IMR-90 (cell line): ENCODE data around the gene TMX1. TPM values are rescaled to one million over a fixed set of nuclear protein-coding genes. Genes with fewer than 3 reads are reported as not detected.

Experiments
- ATAC-seq: fragments of 200-7000 bp; cut with Tn5 transposase; 2 replicates; pipeline ENCODE4 v1.9.1; 2020; ENCODE audit warnings: low read depth, mild to moderate bottlenecking, moderate library complexity
- BruUV-seq: library from RNA; stranded (reverse); fragments of 400-500 nt; replicated peaks from 2 replicates; lab custom pipeline; 2021; lab: Mats Ljungman, UMichigan
- CTCF ChIA-PET: fragments of 300-600 bp; formaldehyde crosslinking; extraction: SDS; loops from one replicate; lab custom pipeline; 2021; ENCODE audit warnings: antibody characterized with exemption; lab: Yijun Ruan, JAX
- POLR2A ChIA-PET: fragments of 300-600 bp; sonication (Branson Sonifier 250); formaldehyde crosslinking; loops from one replicate; lab custom pipeline; 2022; ENCODE audit warnings: antibody characterized with exemption; ENCODE audit not compliant: unreplicated experiment; lab: Charles Lee
- DNase-seq: peaks from one replicate; pipeline ENCODE4 v3.0.0; 2013
- H2AFZ ChIP-seq: replicated peaks from 2 replicates; pipeline ENCODE3; 2013; ENCODE audit warnings: low read length, mild to moderate bottlenecking; ENCODE audit not compliant: poor library complexity
- H2AK5ac ChIP-seq: 2 replicates; pipeline ENCODE4 v1.6.1; 2013; ENCODE audit warnings: low read depth, low read length, inconsistent platforms
- H2AK9ac ChIP-seq: replicated peaks from 2 replicates; pipeline ENCODE3; 2013; ENCODE audit warnings: mild to moderate bottlenecking, low read depth, low read length, moderate library complexity; ENCODE audit not compliant: poor library complexity
- H2BK120ac ChIP-seq: 2 replicates; pipeline ENCODE4 v1.6.1; 2013; ENCODE audit warnings: low read depth, low read length, inconsistent platforms
- H2BK15ac ChIP-seq: 3 replicates; pipeline ENCODE4 v1.6.1; 2013; ENCODE audit warnings: low read depth, low read length, inconsistent platforms
- H2BK20ac ChIP-seq: 2 replicates; pipeline ENCODE4 v1.6.1; 2013; ENCODE audit warnings: low read depth, mild to moderate bottlenecking, inconsistent platforms, low read length, moderate library complexity
- H2BK5ac ChIP-seq: 2 replicates; pipeline ENCODE4 v1.6.1; 2013; ENCODE audit warnings: mild to moderate bottlenecking, low read depth, low read length, inconsistent platforms; ENCODE audit not compliant: poor library complexity, severe bottlenecking
- H3K14ac ChIP-seq: replicated peaks from 2 replicates; pipeline ENCODE4 v1.6.1; 2013; ENCODE audit warnings: low read depth, low read length, inconsistent platforms
- H3K18ac ChIP-seq: 2 replicates; pipeline ENCODE4 v1.6.1; 2013; ENCODE audit warnings: low read depth, low read length, control low read depth
- H3K23ac ChIP-seq: 2 replicates; pipeline ENCODE4 v1.6.1; 2013; ENCODE audit warnings: low read depth, low read length, inconsistent platforms
- H3K27ac ChIP-seq: 2 replicates; pipeline ENCODE4 v1.5.1; 2013; ENCODE audit warnings: mild to moderate bottlenecking, control low read depth, low read length; ENCODE audit not compliant: insufficient read depth
- H3K27me3 ChIP-seq: 2 replicates; pipeline ENCODE4 v1.6.1; 2013; ENCODE audit warnings: low read length; ENCODE audit not compliant: control insufficient read depth, insufficient read depth
- H3K36me3 ChIP-seq: 2 replicates; pipeline ENCODE4 v1.6.1; 2013; ENCODE audit warnings: low read length, mixed read lengths; ENCODE audit not compliant: control insufficient read depth, insufficient read depth
- H3K4ac ChIP-seq: 2 replicates; pipeline ENCODE4 v1.6.1; 2013; ENCODE audit warnings: low read depth, low read length, inconsistent platforms
- H3K4me1 ChIP-seq: 2 replicates; pipeline ENCODE4 v1.6.1; 2013; ENCODE audit warnings: low read length, mixed read lengths; ENCODE audit not compliant: control insufficient read depth, insufficient read depth
- H3K4me2 ChIP-seq: 2 replicates; pipeline ENCODE4 v1.6.1; 2013; ENCODE audit warnings: low read depth, mild to moderate bottlenecking, control low read depth, low read length, moderate library complexity
- H3K4me3 ChIP-seq: 2 replicates; pipeline ENCODE4 v1.5.1; 2013; ENCODE audit warnings: low read depth, mild to moderate bottlenecking, control low read depth, low read length, moderate library complexity; ENCODE audit not compliant: insufficient read depth
- H3K56ac ChIP-seq: 2 replicates; pipeline ENCODE4 v1.6.1; 2013; ENCODE audit warnings: low read length, inconsistent platforms; ENCODE audit not compliant: insufficient read depth; ENCODE audit errors: extremely low read depth
- H3K79me1 ChIP-seq, 2 experiments: 2 replicates each; pipeline ENCODE4 v1.6.1; 2013; ENCODE audit warnings: low read length in 2 of 2, inconsistent platforms in 1 of 2, low read depth in 1 of 2
- H3K9ac ChIP-seq: 2 replicates; pipeline ENCODE4 v1.6.1; 2013; ENCODE audit warnings: low read depth, low read length, control low read depth
- H3K9me1 ChIP-seq: 2 replicates; pipeline ENCODE4 v1.6.1; 2013; ENCODE audit warnings: low read length, inconsistent platforms; ENCODE audit not compliant: insufficient read depth
- H3K9me3 ChIP-seq: 2 replicates; pipeline ENCODE4 v1.6.1; 2013; ENCODE audit warnings: low read length; ENCODE audit not compliant: control insufficient read depth, insufficient read depth
- H4K20me1 ChIP-seq: 2 replicates; pipeline ENCODE4 v1.6.1; 2013; ENCODE audit warnings: low read length, inconsistent platforms; ENCODE audit not compliant: insufficient read depth
- H4K5ac ChIP-seq: 2 replicates; pipeline ENCODE4 v1.6.1; 2013; ENCODE audit warnings: mild to moderate bottlenecking, low read depth, low read length, control low read depth
- H4K8ac ChIP-seq, 2 experiments: 2 replicates each; pipeline ENCODE4 v1.6.1; 2013; ENCODE audit warnings: low read depth in 2 of 2, low read length in 2 of 2, control low read depth in 1 of 2, inconsistent platforms in 1 of 2
- H4K91ac ChIP-seq: 2 replicates; pipeline ENCODE4 v1.6.1; 2013; ENCODE audit warnings: low read depth, low read length, inconsistent platforms; ENCODE audit not compliant: insufficient read depth
- BHLHE40 ChIP-seq: fragments of 150-350 bp; IDR thresholded peaks from 2 replicates; pipeline ENCODE4 v1.6.1; 2016; ENCODE audit warnings: mild to moderate bottlenecking, low read depth, low read length
- CEBPB ChIP-seq: IDR thresholded peaks from 2 replicates; pipeline ENCODE4 v1.6.1; 2012; ENCODE audit warnings: low read depth, low read length, improper control_type of control experiment
- CHD1 ChIP-seq: IDR thresholded peaks from 2 replicates; pipeline ENCODE4 v1.6.1; 2012; ENCODE audit warnings: low read depth, low read length, improper control_type of control experiment
- CTCF ChIP-seq: conservative IDR thresholded peaks from 2 replicates; pipeline ENCODE4 v1.5.1; 2012; ENCODE audit warnings: mild to moderate bottlenecking, low read depth, low read length, improper control_type of control experiment
- ELK1 ChIP-seq: fragments of 150-350 bp; IDR thresholded peaks from 2 replicates; pipeline ENCODE4 v1.6.1; 2016; ENCODE audit warnings: low read depth, mild to moderate bottlenecking, low read length, moderate library complexity, borderline replicate concordance
- FOS ChIP-seq: fragments of 150-350 bp; IDR thresholded peaks from 2 replicates; pipeline ENCODE4 v1.6.1; 2016; ENCODE audit warnings: low read depth, low read length
- MAZ ChIP-seq: IDR thresholded peaks from 2 replicates; pipeline ENCODE4 v1.6.1; 2012; ENCODE audit warnings: low read depth, mild to moderate bottlenecking, low read length, improper control_type of control experiment, moderate library complexity, borderline replicate concordance
- MXI1 ChIP-seq: IDR thresholded peaks from 2 replicates; pipeline ENCODE4 v1.6.1; 2012; ENCODE audit warnings: low read depth, mild to moderate bottlenecking, low read length, moderate library complexity, borderline replicate concordance
- NFE2L2 ChIP-seq: fragments of 150-350 bp; IDR thresholded peaks from 2 replicates; pipeline ENCODE4 v1.6.1; 2016; ENCODE audit warnings: low read depth, mild to moderate bottlenecking, low read length
- POLR2A ChIP-seq: IDR thresholded peaks from 2 replicates; pipeline ENCODE4 v1.6.1; 2012; ENCODE audit warnings: mild to moderate bottlenecking, low read depth, low read length
- RAD21 ChIP-seq: IDR thresholded peaks from 2 replicates; pipeline ENCODE4 v1.6.1; 2012; ENCODE audit warnings: low read length, improper control_type of control experiment
- RCOR1 ChIP-seq: IDR thresholded peaks from 2 replicates; pipeline ENCODE4 v1.6.1; 2012; ENCODE audit warnings: mild to moderate bottlenecking, low read length, improper control_type of control experiment; ENCODE audit not compliant: insufficient replicate concordance
- RFX5 ChIP-seq: IDR thresholded peaks from 2 replicates; pipeline ENCODE4 v1.8.0; 2012; ENCODE audit warnings: low read depth, mild to moderate bottlenecking, low read length, moderate library complexity
- SMC3 ChIP-seq: fragments of 150-350 bp; IDR thresholded peaks from 2 replicates; pipeline ENCODE4 v1.6.1; 2016; ENCODE audit warnings: low read depth, mild to moderate bottlenecking, antibody characterized with exemption, low read length, moderate library complexity
- USF2 ChIP-seq: fragments of 150-350 bp; IDR thresholded peaks from 2 replicates; pipeline ENCODE4 v1.6.1; 2017; ENCODE audit warnings: mild to moderate bottlenecking, antibody characterized with exemption, low read length, low read depth
- dilution Hi-C: fragments of 300-500 bp; cut with HindIII; formaldehyde crosslinking; loops from one replicate; pipeline ENCODE4 v1.14.3; 2018; ENCODE audit warnings: low sequenced_read_pairs; ENCODE audit not compliant: unreplicated experiment
- in situ Hi-C: fragments of 300-500 bp; cut with MboI; formaldehyde crosslinking; loops from 3 replicates; pipeline ENCODE4 v1.14.3; 2019; ENCODE audit warnings: low sequenced_read_pairs, inconsistent platforms, mixed read lengths
- intact Hi-C: fragments of 100-400 bp; cut with micrococcal nuclease; formaldehyde crosslinking; loops from 2 replicates; pipeline ENCODE4 v1.10.0; 2022
- polyA plus RNA-seq, 3 experiments: library from polyadenylated mRNA; depleted of rRNA; stranded (reverse); fragments of >200 nt; gene quantifications; 2 replicates each; pipeline ENCODE4 v1.2.3, GENCODE V29; 2012; ENCODE audit warnings: low replicate concordance in 1 of 3
- total RNA-seq: library from RNA; depleted of rRNA; stranded (reverse); fragments of >200 nt; gene quantifications from 2 replicates; pipeline ENCODE4 v1.2.3, GENCODE V29; 2012

Gene TMX1
- total and polyA plus RNA-seq, 2 of the 4 experiments (the other 2 are of a cell fraction), result 15.3 to 24.7 TPM

GRCh38 chr14:51284241-51284640, 44.2 kb downstream of the TMX1 start:
- no peak overlapping the region for H3K23ac ChIP-seq
- H3K9me1 ChIP-seq, result peaks cover 16% of the 10 kb centered on the region; the same call in 1 of the 2 replicates
- ATAC-seq (no peak), DNase-seq (no peak)
- H3K4ac ChIP-seq, result peak overlapping the region; percentile 69; the same call in 1 of the 2 replicates
- H2BK5ac ChIP-seq, result peak overlapping the region; percentile 77
- H3K27me3 ChIP-seq, result no peaks in the 10 kb centered on the region
- ChIA-PET POLR2A (no interaction called here), CTCF (interaction anchor here (0.8 to 3.2 kb wide), 9 partner anchors 8 to 695 kb away, joined by 3 to 29 read pairs (median 5); no protein-coding TSS in a partner anchor)
- no peak overlapping the region for H2AK5ac ChIP-seq
- no TSS peak for BruUV-seq
- no peaks in the 10 kb centered on the region for H4K20me1 ChIP-seq
- H3K9me3 ChIP-seq, result no peaks in the 10 kb centered on the region
- no peak overlapping the region for H3K4me2 ChIP-seq
- dilution Hi-C loops, result no loop called here
- no peak overlapping the region for H3K4me3 ChIP-seq
- peak overlapping the region; percentile 73; the same call in 1 of the 2 replicates for H4K5ac ChIP-seq
- H3K36me3 ChIP-seq, result no peaks in the 10 kb centered on the region
- in situ Hi-C loops, result loop anchor here (10.0 kb wide), 1 partner anchor 491 kb away; no protein-coding TSS in a partner anchor
- no peak overlapping the region for H2AFZ ChIP-seq
- peak overlapping the region; percentile 57 for H3K14ac ChIP-seq
- peak overlapping the region; percentile 10 to 68; a peak in 2 of 4 replicates for H4K8ac ChIP-seq
- TF ChIP-seq SMC3, result no peak
- TF ChIP-seq MAZ, result no peak
- TF ChIP-seq RAD21, result no peak
- no peak for TF ChIP-seq CTCF
- no peak for TF ChIP-seq ELK1
- no peak for TF ChIP-seq CEBPB
- TF ChIP-seq MXI1, result no peak
- TF ChIP-seq RFX5, result no peak
- TF ChIP-seq NFE2L2, result no peak
- no peak for TF ChIP-seq BHLHE40
- no peak for TF ChIP-seq POLR2A
- TF ChIP-seq FOS, result no peak
- TF ChIP-seq RCOR1, result no peak
- no peak for TF ChIP-seq CHD1
- no peak for TF ChIP-seq USF2
- H3K9ac ChIP-seq, result no peak overlapping the region
- peaks cover 6% of the 10 kb centered on the region; the same call in 1 of the 2 replicates for H3K4me1 ChIP-seq
- peak overlapping the region; percentile 69; the same call in 1 of the 2 replicates for H4K91ac ChIP-seq
- H3K79me1 ChIP-seq, result peaks cover 0 to 5% of the 10 kb centered on the region in 2 experiments; a peak in 1 of 4 replicates
- peak overlapping the region; percentile 83 for H2BK20ac ChIP-seq
- intact Hi-C loops, result loop anchor here (5.0 to 10.0 kb wide), 3 partner anchors 111 to 693 kb away; no protein-coding TSS in a partner anchor
- H3K18ac ChIP-seq, result peak overlapping the region; percentile 82; the same call in 1 of the 2 replicates
- peak overlapping the region; percentile 82 for H2BK120ac ChIP-seq
- H3K56ac ChIP-seq, result no peak overlapping the region; the same call in 1 of the 2 replicates
- H2AK9ac ChIP-seq, result no peak overlapping the region
- peak overlapping the region; percentile 49; the same call in 1 of the 3 replicates for H2BK15ac ChIP-seq
- H3K27ac ChIP-seq, result no peak overlapping the region
